Choroid plexus epithelial cell (primary cell): ENCODE measurements around the gene TBCD.
"Not testable (repeated sequence)": the region's sequence is repeated elsewhere in the genome, so short reads cannot be mapped to it uniquely, and the experiment has no call there.

Experiments used
- DNase-seq: peaks from one replicate; pipeline ENCODE4 v3.0.0-alpha.2; 2010; ENCODE audit warnings: low read depth
- H3K4me3 ChIP-seq: 2 replicates; pipeline ENCODE4 v1.5.1; 2011; ENCODE audit warnings: low read depth, mild to moderate bottlenecking, control low read depth, low read length, moderate library complexity
- CTCF ChIP-seq: conservative IDR thresholded peaks from 2 replicates; pipeline ENCODE4 v1.5.1; 2011; ENCODE audit warnings: low read depth, mild to moderate bottlenecking, control low read depth, inconsistent platforms, low read length, moderate library complexity

Gene TBCD

GRCh38 chr17:82753201-82753464, 1.3 kb downstream of the TBCD start:
- TF ChIP-seq CTCF: no peak
- DNase-seq: no peak
- peak overlapping the region; percentile 88 for H3K4me3 ChIP-seq

- DNase-seq: peak; percentile 30
- TF ChIP-seq CTCF: no peak
- H3K4me3 ChIP-seq: no peak overlapping the region
These were observed 2.7 kb downstream of the TBCD start for GRCh38 chr17:82754297-82755208.

GRCh38 chr17:82756166-82756565, 4.3 kb downstream of the TBCD start:
- TF ChIP-seq CTCF: no peak

GRCh38 chr17:82765371-82765770, 13.5 kb downstream of the TBCD start:
- H3K4me3 ChIP-seq: no peak overlapping the region
- no peak for TF ChIP-seq CTCF
- no peak for DNase-seq

More at GRCh38 chr17:82756166-82756565, 4.3 kb downstream of the TBCD start:
- no peak for DNase-seq
- no peak overlapping the region for H3K4me3 ChIP-seq

GRCh38 chr17:82767041-82767754, 15.3 kb downstream of the TBCD start:
- TF ChIP-seq CTCF: peak; percentile 76
- no peak overlapping the region for H3K4me3 ChIP-seq
- DNase-seq: peak; percentile 59

- no peak overlapping the region for H3K4me3 ChIP-seq
- no peak for DNase-seq
- TF ChIP-seq CTCF: no peak
These were observed 17.2 kb downstream of the TBCD start for GRCh38 chr17:82769041-82769440.

- no peak overlapping the region for H3K4me3 ChIP-seq
- no peak for TF ChIP-seq CTCF
- DNase-seq: peak; percentile 85
These were observed 20.2 kb downstream of the TBCD start for GRCh38 chr17:82772026-82772425.

- H3K4me3 ChIP-seq, DNase-seq: not testable (repeated sequence)
These were observed 22.6 kb downstream of the TBCD start for GRCh38 chr17:82774456-82774855.
